WERI-Rb-1 (cell line): Measurements from ENCODE around the gene PSAT1.
"Not testable (repeated sequence)": the region's sequence is repeated elsewhere in the genome, so short reads cannot be mapped to it uniquely, and the experiment has no call there.

Source experiments
- DNase-seq: peaks from one replicate; pipeline ENCODE4 v3.0.0-alpha.2; 2020
- H3K27ac ChIP-seq: fragments of 250-450 bp; sonication (Bioruptor Pico); 2 replicates; pipeline ENCODE4 v1.5.1; 2020; ENCODE audit warnings: mild to moderate bottlenecking, moderate library complexity
- H3K27me3 ChIP-seq: fragments of 250-450 bp; sonication (Bioruptor Pico); 2 replicates; pipeline ENCODE4 v1.5.1; 2021; ENCODE audit warnings: mild to moderate bottlenecking, low read depth, moderate library complexity; ENCODE audit not compliant: insufficient read depth, severe bottlenecking
- H3K36me3 ChIP-seq: fragments of 250-450 bp; sonication (Bioruptor Pico); 2 replicates; pipeline ENCODE4 v1.5.1; 2020; ENCODE audit warnings: mild to moderate bottlenecking, moderate library complexity
- H3K4me3 ChIP-seq: 2 replicates; pipeline ENCODE4 v1.5.1; 2011; ENCODE audit warnings: low read depth, mild to moderate bottlenecking, control low read depth, low read length
- H3K9me3 ChIP-seq: fragments of 250-450 bp; sonication (Bioruptor Pico); 2 replicates; pipeline ENCODE4 v1.5.1; 2021; ENCODE audit warnings: mild to moderate bottlenecking, moderate library complexity; ENCODE audit not compliant: severe bottlenecking
- TF ChIP-seq, protein P1 (sequence below): IDR thresholded peaks from 2 replicates; pipeline ENCODE4 v1.5.1; 2011; ENCODE audit warnings: low read depth, mild to moderate bottlenecking, control low read depth, inconsistent platforms, low read length

PSAT1 gene

DNA sequence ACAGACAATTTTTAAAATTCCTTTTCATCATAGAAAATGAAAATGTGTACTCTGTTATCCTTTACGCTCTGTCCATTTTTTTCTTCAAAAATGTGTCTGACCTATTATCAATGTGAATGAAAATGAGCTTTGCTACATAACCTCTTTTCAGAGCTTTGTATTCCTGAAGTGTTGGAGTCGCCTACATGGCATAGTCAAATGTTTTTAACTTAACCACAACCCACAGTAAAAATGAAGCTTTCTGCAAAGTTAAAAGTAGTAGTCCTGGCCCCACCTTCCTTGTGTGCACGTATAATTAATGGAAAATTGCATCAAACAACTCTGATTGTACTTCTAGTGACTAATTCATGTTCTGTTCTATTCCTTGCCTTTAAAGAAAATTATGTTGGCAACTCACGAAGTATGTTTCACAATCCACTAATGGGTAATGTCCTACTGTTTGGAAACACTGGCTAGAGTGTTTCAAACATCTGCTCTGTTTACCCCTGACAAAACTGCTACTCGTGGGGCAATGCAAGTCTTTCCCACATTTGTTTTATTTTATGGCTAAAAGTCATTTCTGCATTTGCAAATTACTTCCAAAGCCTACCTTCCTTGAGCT lies 18.6 kb upstream of the PSAT1 start:
- Histone ChIP-seq H3K9me3 (no peaks in the 10 kb centered on the region), H3K27me3 (no peaks in the 10 kb centered on the region), H3K4me3 (no peak overlapping the region), H3K27ac (no peak overlapping the region), H3K36me3 (no peaks in the 10 kb centered on the region; the same call in 1 of the 2 replicates)
- TF ChIP-seq, protein P1, sequence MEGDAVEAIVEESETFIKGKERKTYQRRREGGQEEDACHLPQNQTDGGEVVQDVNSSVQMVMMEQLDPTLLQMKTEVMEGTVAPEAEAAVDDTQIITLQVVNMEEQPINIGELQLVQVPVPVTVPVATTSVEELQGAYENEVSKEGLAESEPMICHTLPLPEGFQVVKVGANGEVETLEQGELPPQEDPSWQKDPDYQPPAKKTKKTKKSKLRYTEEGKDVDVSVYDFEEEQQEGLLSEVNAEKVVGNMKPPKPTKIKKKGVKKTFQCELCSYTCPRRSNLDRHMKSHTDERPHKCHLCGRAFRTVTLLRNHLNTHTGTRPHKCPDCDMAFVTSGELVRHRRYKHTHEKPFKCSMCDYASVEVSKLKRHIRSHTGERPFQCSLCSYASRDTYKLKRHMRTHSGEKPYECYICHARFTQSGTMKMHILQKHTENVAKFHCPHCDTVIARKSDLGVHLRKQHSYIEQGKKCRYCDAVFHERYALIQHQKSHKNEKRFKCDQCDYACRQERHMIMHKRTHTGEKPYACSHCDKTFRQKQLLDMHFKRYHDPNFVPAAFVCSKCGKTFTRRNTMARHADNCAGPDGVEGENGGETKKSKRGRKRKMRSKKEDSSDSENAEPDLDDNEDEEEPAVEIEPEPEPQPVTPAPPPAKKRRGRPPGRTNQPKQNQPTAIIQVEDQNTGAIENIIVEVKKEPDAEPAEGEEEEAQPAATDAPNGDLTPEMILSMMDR = no peak
- DNase-seq = no peak

DNA sequence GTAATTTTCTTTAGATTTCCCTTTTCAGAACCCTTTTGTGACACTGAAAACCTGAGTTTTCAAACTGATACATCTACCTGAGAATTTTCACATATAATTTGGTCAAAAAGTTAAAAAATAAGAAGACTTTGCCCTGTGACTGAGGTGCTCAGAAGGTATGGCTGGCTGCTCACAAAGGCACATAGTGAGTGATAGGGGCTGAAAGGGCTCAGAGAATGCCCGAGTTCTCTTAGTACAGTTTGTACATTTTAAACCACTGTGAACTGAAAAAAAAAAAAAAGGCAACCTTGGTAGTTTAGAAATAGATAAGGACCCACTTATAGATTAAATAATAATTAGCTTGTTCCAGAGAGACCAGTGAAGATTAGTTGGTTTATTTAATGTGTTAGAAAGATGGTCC lies 18.1 kb upstream of the PSAT1 start:
- H3K4me3 ChIP-seq = no peak overlapping the region
- H3K27ac ChIP-seq = no peak overlapping the region
- H3K36me3 ChIP-seq = no peaks in the 10 kb centered on the region; the same call in 1 of the 2 replicates
- TF ChIP-seq, protein P1 = no peak
- DNase-seq = no peak
- no peaks in the 10 kb centered on the region for H3K9me3 ChIP-seq
- no peaks in the 10 kb centered on the region for H3K27me3 ChIP-seq

DNA sequence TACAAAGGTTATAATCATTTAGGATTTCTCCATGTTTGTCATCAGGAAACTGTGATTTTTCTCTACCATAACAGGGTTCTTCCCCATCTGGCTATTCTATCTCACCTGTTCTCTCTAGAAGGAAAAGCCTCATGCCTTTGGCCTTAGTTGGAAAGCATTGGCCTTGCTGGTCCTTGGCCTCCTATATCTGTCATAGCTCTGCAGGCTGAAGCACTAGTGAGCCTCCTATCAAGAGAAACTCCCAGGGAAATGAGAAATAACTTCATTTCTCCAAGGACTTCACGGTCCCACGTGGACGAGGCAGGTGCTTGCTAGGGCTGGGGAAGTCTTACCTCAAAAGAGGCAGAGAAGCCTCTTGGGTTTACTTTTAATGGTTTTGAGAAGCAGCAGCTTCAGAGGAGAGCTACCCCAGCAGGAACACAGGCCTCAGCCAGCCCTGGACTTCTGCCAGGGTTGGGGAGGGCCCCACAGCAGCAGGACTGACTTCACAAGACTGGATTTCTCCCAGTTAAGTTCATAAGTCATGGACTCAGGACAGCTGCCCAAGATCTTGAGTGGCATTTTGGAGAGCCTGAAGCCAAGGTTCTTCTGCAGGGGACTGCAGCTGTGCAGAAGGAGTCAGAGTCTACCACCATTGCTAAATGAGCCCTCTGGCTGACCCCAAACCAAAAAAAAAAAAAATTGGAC lies 15.8 kb upstream of the PSAT1 start:
- no peak for DNase-seq
- Histone ChIP-seq H3K36me3 (no peaks in the 10 kb centered on the region; the same call in 1 of the 2 replicates), H3K27me3 (no peaks in the 10 kb centered on the region), H3K4me3 (no peak overlapping the region), H3K27ac (no peak overlapping the region), H3K9me3 (no peaks in the 10 kb centered on the region)
- TF ChIP-seq, protein P1 = no peak

DNA sequence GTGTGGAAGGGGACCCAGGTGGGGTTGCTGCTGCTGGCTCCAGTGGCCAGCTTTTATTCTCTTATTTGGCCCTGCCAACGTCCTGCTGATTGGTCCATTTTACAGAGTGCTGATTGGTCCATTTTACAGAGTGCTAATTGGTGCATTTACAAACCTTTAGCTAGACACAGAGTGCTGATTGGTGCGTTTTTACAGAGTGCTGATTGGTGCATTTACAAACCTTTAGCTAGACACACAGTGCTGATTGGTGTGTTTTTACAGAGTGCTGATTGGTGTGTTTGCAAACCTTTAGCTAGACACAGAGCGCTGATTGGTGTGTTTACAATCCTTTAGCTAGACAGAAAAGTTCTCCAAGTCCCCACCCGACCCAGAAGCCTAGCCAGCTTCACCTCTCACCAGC lies 12.7 kb upstream of the PSAT1 start:
- not testable (repeated sequence) for H3K36me3 ChIP-seq, H3K9me3 ChIP-seq, H3K27ac ChIP-seq, H3K4me3 ChIP-seq, H3K27me3 ChIP-seq, DNase-seq

DNA sequence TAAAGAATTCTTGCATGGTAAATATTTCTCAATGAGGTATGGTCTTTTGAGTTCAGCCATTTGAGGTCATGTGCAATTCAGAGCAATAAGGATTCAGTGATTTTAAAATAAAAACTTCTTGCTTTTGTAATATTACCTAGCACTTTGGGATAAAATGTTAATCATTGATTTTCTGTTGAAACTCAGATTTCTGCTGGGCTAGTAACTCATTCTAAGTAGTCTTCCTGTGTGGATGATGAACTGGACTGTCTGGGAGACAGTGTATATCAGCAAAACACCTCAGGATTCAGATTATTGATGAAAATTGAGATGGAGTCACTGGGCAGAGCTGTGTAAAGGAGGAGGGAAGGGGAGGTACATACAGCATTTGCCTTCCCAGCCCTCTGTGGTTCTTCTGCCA lies 10.8 kb upstream of the PSAT1 start:
- TF ChIP-seq, protein P1 = no peak
- H3K9me3 ChIP-seq = no peaks in the 10 kb centered on the region

DNA sequence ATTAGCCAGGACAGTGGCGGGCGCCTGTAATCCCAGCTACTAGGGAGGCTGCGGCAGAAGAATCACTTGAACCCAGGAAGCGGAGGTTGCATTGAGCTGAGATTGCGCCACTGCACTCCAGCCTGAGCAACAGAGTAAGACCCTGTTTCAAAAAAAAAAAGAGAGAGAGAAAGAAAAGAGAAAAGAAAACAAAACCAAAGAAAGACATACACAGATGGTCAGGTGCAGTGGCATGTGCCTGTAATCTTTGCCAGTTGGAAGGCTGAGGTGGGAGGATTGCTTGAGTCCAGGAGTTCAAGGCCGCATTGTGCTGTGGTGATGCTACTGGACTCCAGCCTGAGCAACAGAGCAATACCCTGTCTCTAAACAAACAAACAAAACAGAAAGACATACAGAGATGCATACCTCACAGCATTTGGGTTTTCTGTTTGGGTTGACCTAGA lies 10.0 kb upstream of the PSAT1 start:
- H3K27me3 ChIP-seq = no peaks in the 10 kb centered on the region
- no peak overlapping the region for H3K4me3 ChIP-seq
- no peaks in the 10 kb centered on the region for H3K9me3 ChIP-seq
- H3K36me3 ChIP-seq = no peaks in the 10 kb centered on the region
- no peak for DNase-seq
- TF ChIP-seq, protein P1 = no peak
- no peak overlapping the region for H3K27ac ChIP-seq

More for the DNA sequence above, 10.8 kb upstream of the PSAT1 start:
- H3K27me3 ChIP-seq = no peaks in the 10 kb centered on the region
- H3K4me3 ChIP-seq = no peak overlapping the region
- no peaks in the 10 kb centered on the region for H3K36me3 ChIP-seq
- H3K27ac ChIP-seq = no peak overlapping the region
- no peak for DNase-seq
